Fibroblast of skin of scalp (primary cell): ENCODE data around the gene RRAS.
"Not testable (repeated sequence)": the region's sequence is repeated elsewhere in the genome, so short reads cannot be mapped to it uniquely, and the experiment has no call there.

ENCODE experiments used
- DNase-seq: peaks from one replicate; pipeline ENCODE4 v3.0.0-alpha.2; 2013

RRAS gene

DNA sequence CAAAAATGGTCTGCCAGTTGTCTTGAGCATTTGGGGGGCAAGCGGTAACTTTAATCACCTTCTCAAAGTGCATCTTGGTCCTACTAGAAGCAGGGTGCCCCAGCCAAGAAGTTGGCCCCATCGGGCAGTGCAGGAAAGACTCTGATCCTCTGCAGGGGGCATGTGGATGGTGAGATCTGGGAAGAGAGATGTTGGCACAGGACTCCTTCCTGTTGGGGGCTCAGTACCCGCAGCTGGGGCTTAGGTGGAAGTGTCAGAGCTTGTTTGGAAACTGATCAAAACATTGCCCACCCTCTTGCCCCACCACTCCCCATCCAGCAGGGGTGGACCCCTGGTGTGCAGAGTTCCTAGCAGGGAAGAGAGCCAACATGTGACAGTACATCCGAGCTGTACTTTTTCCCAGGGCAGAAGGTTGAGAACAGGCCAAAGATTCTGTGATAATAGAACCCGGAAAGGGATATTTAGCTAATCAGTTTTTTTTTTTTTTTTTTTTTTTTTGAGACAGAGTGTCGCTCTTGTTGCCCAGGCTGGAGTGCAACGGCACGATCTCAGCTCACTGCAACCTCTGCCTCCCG lies 8.8 kb downstream of the RRAS start:
- DNase-seq = peak; percentile 16

DNA sequence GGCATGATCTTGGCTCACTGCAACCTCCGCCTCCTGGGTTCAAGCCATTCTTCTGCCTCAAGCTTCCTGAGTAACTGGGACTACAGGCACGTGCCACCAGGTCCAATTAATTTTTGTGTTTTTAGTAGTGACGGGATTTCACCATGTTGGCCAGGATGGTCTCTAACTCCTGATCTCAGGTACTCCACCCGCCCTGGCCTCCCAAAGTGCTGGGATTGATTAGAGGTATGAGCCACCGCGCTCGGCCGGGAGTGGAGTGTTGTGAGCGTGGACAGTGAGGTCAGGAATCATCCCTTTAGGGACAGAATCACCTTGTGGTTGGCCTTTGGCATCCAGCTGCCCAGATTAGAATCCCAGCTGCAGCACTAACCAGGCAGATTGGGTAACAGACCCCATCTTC lies 10.3 kb downstream of the RRAS start:
- no peak for DNase-seq

DNA sequence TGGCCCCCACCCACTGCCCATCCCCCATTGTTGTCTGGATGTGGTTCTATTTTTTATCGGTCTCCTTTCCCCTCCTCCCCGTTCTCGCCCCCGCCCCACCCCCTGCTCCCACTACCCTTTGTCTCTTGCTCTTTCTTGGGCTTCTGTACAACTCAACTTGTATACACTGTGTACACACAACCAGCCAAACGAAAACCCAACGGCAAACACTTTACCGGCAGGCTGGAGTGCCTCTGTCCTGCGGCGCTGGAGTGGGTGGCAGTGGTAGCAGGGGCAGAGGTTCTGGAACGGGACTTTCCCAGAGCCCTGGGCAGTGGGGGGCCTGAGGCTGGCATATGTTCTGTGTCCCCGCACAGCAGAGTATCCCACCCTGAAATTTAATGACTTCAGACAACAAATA lies 13.7 kb downstream of the RRAS start:
- no peak for DNase-seq

DNA sequence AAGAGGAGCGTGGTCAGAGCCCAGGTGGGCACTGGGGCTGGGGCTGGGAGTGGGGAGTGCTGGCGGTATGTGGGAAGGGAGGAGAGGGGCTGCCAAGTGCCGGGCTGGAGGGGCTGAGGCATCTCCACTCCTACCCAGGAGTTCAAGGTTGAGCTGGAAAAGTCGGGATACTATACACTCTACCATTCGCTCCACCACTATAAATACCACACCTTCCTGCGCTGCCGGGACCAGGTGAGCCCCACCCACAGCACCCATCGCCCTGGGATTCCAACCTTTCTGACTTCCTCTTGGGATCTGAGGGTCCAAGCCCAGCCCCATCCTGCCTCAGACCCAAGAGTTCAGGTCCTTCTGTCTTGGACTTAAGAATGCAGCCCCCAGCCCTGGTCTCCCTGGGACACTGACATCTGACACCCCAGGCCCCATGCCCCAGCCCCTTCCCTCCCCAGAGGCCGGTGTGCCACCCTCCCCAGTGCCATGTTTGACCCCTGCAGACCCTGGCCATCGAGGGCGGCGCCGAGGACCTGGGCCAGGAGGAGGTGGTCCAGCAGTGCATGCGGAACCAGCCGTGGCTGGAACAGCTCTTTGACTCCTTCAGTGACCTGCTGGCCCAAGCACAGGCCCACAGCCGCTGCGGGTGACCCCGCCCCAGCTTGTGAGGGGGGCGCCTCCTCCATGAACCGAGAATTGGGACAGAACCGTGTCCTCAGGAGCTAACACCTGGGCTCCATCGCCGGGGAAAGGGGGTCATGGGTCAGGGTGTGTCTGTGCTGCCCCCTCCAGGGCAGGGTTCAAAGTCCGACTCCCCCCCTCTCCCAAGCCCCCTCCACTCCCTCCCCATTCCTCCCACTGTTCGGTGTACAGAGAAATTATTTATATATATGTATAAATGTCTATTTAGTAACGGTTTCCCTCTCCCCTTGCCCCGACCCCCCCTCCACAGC lies 14.7 kb downstream of the RRAS start:
- no peak for DNase-seq

DNA sequence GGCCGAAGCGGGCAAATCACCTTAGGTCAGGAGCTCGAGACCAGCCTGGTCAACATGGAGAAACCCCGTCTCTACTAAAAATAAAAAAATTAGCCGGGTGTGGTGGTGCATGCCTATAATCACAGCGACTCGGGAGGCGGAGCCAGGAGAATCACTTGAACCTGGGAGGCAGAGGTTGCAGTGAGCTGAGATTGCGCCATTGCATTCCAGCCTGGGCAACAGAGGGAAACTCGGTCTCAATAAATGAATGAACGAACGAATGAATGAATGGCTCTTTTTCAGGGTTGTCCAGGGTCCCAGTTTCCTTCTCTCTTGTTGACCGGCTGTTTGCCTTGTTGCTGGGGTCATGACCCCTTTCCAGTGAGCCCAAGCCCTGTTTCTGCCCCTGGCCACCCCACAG lies 22.1 kb downstream of the RRAS start:
- not testable (repeated sequence) for DNase-seq

DNA sequence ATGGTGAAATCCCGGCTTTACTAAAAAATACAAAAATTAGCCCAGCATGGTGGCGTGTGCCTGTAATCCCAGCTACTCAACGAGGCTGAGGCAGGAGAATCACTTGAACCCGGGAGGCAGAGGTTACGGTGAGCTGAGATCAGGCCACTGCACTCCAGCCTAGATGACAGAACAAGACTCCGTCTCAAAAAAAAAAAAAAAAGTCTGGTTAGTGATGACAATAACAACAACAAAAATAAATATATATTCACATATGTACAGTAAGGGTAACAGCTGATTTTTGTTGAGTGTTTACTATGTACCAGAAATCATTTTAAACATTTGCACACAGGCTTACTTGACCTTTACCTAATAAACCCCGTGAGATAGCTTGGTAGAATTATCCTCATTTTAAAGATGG lies 23.0 kb downstream of the RRAS start:
- no peak for DNase-seq

DNA sequence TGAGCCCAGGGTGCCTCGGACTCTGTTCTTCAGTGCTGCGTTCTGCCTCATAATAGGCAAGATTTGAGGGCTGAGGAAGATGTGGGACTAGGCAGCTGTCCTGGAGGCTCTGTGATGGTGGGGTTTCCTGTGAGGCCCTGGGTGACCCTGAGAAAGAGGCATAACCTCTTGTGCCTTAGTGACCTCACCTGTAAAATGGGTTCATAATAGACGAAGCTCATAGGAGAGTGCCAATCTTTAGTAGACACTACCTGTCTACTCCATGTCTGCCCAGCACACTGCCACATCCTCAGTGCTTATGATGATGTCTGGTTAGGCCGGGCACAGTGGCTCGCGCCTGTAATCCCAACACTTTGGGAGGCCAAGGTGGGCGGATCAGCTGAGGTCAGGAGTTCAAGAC lies 23.4 kb downstream of the RRAS start:
- DNase-seq = no peak

DNA sequence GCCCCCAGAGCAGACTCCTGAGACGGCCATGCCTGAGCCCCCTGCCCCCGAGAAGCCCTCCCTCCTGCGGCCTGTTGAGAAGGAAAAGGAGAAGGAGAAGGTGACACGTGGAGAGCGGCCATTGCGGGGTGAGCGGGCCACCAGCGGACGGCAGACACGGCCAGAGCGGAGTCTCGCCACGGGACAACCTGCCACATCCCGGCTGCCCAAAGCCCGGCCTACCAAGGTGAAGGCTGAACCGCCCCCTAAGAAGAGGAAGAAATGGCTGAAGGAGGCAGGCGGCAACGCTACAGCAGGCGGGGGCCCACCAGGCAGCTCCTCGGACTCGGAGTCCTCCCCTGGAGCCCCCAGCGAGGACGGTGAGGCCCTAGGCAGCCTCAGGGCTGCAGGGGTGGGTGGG lies 24.1 kb downstream of the RRAS start:
- no peak for DNase-seq

DNA sequence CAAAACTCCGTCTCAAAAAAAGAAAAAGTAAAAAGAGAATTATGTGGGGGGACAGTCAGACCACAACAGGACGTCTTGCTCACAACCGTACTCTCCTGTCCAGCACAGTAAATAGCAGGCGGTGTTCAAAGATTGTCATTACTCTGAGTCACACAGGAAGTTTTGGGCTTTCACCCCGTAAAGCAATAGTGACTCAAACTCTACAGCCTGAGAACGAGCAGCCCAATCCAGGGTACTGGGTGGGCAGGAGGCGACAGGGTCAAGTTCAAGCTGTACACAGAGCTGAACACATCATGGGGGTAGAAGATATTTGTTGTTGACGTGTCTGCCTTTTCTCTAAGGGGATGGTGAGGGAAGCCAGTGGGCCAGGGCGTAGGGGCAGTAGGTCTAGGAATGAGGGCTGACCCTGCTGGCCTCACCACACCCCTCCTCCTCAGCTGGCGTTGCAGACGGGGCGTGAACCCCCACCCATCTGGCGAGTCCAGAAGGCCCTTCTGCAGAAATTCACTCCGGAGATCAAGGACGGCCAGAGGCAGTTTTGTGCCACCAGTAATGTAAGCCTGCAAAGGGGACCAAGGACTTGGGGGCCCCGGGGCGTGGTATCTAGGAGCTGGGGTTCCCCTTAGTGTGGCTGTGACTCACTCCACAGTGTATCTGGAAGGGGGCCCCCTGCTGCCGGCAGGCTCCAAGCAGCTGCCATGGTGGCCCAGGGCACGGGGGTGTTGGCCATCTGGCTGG lies 25.7 kb downstream of the RRAS start:
- DNase-seq = peak; percentile 60

DNA sequence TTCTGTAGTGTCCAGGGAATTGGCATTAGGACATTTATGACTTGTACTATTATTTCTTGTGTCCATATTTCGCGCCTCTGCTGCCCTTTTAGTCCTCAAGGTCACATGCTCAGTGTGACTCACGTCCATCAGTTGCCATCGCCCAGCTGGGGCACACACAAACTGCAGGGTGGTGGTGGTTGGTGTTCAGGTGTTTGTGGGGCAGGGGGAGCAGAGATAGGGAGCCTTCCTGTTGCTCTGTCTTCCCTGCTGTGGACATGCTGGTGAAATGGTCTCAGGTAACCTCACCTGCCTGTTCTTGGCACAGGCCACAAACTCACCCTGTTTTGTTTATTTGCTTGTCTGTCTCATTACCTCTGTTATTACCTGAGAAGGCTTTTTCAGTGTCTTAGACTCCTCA lies 26.6 kb downstream of the RRAS start:
- no peak for DNase-seq

DNA sequence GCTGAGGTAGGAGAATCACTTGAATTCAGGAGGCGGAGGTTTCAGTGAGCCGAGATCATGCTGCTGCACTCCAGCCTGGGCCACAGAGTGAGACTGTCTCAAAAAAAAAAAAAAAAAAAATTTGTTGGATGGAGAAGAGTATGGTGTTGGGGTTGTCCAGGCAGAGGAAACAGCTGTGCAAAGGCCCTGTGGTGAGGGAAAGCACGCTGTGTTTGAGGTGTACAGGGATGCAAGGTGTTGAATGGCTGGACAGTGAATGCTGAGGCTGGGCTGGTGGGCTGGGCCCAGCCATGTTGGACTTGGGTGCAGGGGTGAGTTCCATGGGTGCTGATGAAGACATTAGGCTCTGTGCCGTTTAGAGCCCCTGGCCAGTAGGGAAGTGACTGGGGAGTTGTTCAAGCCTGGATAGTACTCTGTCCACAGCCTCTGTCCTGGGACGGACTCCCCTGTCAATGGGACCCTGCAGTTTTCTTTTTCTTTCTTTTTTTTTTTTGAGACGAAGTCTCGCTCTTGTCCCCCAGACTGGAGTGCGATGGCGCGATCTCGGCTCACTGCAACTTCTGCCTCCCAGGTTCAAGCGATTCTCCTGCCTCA lies 30.3 kb downstream of the RRAS start:
- no peak for DNase-seq

DNA sequence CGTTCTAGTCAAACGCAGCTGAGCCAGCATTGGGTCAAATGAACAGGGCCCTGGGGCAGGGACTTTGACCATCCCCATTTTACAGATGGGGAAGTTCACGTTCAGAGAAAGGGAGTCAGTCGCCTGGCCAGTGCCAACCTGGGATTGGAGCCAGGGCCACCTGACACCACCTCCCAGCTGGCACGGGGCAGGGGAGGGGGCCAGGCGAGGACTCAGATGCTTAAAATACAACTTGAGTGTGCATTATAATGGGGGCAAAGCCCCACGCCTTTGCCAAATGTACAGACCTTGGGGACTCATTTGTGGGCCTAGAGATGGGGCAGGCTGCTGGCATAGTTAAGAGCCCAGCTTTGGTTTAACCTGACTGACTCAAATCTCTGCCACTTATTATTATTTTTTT lies 34.3 kb downstream of the RRAS start:
- DNase-seq = no peak

DNA sequence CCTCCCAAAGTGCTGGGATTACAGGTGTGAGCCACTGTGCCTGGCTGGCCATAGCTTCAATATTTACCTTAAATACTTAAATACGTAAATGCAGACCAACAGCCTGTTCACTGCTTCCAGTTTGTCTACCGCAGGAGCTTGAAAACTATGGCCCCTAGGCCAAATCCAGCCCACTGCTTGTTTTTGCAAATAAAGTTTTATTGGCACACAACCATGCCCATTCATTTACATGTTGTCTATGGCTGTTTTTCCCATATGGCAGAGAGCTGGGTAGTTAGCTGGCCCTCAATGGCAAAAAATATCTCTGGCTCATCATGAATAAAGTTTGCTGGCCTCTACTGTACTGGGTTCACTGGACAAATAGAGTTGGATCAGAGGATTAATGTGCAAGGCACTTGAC lies 37.1 kb downstream of the RRAS start:
- no peak for DNase-seq

DNA sequence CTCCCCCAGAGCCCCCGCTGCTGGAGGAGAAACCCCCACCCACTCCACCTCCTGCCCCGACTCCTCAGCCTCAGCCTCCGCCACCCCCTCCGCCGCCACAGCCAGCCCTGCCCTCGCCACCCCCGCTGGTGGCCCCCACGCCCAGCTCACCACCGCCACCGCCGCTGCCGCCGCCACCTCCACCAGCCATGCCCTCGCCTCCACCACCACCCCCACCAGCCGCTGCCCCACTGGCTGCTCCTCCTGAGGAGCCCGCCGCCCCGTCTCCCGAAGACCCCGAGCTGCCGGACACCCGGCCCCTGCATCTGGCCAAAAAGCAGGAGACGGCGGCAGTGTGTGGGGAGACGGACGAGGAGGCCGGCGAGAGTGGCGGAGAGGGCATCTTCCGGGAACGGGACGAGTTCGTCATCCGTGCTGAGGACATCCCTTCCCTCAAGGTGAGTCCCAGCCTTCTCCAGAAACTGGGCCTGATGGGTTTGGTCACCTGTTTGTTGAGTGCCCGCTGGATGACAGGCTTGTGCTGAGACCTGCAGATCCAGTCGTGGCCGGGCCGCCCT lies 38.4 kb downstream of the RRAS start:
- no peak for DNase-seq

DNA sequence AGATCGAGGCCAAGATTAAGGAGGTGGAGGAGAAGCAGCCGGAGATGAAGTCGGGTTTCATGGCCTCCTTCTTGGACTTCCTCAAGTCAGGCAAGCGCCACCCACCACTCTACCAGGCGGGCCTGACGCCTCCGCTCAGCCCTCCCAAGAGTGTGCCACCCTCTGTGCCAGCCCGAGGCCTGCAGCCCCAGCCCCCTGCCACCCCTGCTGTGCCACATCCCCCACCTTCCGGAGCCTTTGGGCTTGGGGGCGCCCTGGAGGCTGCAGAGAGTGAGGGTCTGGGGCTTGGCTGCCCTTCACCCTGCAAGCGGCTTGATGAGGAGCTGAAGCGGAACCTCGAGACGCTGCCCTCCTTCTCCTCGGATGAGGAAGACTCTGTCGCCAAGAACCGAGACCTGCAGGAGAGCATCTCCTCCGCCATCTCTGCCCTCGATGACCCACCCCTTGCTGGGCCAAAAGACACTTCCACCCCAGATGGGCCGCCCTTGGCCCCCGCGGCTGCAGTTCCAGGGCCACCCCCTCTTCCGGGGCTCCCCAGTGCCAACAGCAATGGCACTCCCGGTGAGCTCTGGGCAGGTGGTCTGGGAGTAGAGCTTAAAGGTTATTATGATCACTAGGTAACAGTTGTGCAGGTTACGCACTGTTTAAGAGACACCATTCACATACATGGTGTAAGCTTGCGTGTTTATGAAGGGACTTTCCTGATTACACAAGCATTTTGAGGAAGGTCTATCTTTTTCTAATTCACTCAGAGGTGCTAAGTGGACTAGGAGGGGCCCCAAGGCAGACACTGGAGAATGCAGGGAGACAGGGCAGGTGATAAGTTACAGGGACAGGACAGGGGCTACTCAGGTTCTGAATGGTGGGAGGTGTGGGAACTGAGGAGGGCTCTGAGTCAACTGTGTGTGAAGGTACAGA lies 40.3 kb downstream of the RRAS start:
- no peak for DNase-seq

DNA sequence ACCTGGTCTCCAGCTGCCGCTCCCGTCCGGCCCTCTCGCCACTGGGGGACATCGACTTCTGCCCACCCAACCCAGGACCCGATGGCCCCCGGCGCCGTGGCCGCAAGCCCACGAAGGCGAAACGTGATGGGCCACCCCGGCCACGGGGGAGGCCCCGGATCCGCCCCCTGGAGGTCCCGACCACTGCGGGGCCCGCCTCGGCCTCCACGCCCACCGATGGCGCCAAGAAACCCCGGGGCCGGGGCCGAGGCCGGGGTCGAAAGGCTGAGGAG lies 42.3 kb downstream of the RRAS start:
- no peak for DNase-seq

DNA sequence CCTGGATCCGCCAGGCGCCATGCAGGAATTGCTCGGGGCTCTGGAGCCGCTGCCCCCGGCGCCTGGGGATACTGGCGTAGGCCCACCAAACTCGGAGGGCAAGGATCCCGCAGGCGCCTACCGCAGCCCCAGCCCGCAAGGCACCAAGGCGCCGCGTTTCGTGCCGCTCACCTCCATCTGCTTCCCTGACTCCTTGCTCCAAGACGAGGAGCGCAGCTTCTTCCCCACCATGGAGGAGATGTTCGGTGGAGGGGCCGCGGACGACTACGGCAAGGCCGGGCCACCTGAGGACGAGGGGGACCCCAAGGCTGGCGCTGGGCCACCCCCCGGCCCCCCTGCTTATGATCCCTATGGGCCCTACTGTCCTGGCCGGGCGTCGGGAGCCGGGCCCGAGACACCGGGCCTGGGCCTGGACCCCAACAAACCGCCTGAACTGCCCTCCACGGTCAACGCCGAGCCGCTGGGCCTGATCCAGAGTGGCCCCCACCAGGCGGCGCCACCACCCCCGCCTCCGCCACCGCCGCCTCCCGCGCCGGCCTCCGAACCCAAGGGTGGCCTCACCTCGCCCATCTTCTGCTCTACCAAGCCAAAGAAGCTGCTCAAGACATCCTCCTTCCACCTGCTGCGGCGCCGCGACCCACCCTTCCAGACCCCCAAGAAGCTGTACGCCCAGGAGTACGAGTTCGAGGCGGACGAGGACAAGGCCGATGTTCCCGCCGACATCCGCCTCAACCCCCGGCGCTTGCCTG lies 42.8 kb downstream of the RRAS start:
- DNase-seq = no peak

DNA sequence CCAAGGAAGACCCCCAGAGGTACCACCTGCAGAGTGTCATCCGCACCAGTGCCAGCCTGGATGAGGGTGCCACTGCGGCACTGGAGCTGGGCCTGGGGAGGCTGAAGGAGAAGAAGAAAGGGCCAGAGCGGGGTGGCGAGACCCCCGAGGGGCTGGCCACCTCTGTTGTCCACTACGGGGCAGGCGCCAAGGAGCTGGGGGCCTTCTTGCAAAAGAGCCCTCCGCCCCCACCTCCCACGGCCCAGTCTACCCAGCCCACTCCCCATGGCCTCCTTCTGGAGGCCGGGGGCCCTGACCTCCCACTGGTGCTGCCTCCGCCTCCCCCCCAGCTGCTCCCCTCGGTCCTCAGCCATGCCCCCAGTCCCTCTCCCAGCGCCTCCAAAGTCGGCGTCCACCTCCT lies 43.5 kb downstream of the RRAS start:
- no peak for DNase-seq

DNA sequence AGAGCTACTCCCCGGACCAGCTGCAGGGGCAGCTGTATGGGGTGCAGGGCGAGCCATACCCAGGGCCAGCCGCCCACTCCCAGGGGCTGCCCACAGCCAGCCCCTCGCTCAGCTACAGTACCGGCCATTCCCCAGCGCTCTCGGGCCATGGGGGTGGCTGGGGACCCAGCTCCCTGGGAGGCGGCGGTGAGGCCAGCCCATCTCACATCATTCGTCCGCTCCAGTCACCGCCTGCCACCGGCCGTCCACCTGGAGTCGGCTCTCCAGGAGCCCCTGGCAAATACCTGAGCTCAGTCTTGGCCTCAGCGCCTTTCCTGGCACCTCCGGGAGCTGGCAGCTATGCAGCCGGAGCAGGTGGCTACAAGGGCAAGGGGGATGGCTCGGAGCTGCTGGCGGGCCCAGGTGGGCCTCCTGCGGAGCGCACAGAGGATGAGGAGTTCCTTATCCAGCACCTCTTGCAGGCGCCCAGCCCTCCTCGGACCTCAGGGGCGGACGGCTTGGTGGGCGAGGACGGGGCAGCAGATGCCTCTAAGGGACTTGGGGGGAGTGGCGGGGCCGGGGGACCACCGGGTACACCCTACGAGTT lies 44.0 kb downstream of the RRAS start:
- no peak for DNase-seq

DNA sequence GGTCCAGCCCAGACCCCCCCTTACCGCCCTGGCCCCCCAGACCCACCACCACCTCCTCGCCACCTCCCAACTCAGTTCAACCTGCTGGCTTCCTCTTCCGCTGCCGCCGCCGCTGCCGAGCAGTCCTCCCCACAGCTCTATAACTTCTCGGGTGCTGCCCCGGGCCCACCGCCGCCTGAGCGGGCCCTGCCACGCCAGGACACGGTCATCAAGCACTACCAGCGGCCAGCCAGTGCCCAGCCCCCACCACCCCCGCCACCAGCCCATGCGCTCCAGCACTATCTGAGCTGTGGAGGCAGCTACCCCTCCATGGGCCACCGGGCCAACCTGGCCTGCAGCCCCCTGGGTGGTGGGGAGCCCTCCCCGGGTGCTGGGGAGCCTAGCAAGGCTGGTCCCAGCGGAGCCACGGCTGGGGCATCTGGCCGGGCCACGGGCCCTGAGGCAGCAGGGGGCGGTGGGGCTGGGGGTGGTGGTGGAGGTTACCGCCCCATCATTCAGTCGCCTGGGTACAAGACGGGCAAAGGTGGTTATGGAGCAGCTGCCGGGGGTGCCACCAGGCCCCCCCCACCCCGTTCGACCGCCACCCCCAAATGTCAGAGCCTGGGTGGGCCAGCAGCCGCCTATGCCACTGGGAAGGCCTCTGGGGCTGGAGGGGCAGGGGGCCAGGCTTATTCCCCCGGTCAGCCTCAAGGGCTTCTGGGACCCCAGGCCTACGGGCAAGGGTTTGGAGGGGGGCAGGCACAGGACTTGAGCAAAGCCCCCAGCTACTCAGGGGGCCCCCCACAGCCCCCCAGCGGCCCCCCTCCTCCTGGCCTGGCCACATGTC lies 44.7 kb downstream of the RRAS start:
- DNase-seq = no peak
